ENCODE results near the gene SYT8. TPM values are rescaled to one million over a fixed set of nuclear protein-coding genes. Genes with fewer than 3 reads are reported as not detected.
A peak's percentile ranks its signal among the peaks of the same experiment; 100 is the strongest.

The SYT8 gene
- total and polyA plus RNA-seq, 5 donors from 2014 or later, result not detected

DNA sequence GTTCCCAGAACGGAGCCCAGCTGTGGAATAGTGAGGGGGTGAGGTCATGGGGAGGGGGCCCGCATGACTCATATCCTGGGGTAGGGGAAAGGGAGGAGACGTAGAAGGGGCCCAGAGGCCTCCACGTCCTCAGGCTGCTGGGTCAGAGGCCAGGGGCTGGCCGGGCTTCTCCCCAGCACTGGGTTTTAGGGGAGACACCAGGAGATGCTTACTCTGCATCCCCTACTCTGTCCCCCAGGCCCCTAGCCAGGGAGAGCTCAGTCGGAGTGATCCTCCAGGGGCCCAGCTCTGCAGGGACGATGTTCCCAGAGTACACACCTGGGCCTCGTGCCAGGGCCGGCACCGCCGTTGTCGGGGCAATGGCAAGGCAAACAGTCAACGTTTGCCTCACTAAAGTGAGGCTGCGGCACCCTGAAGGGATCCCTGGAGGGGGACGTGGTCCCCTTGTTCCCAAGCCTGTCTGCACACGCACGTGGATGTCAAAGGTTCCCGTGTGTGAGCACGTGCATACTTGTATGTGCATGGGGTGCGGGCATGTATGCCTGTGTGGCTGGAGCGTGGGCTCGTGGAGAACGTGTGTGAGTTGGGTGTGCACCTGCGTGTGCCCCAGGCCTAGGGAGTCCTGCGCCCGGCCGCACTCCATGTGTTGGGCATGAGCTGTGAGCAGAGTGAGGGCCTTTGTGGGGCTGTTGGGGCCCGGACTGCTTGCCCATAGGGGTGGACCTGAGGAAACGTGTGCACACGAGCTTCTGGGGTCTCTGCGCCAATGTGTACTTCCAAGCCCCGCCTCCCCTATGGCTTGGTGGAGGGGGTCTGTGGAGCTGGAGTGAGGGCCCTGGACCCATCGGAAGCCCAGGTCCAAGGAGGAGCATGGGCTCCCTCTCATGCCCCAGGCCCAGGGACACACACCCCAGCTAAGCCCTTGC lies 42.7 kb downstream of the SYT8 start:
- H3K4me3 Mint-ChIP-seq, result peak overlapping the region in 1 of 4 donors; percentile 54

GRCh38 chr11:1878137-1879031 lies 43.6 kb downstream of the SYT8 start:
- Histone ChIP-seq H3K9me3 (ENCODE audit: control insufficient read depth in 2 of 2, low read length in 2 of 2) (no peaks in the 10 kb centered on the region), H3K4me3 (ENCODE audit: low read depth, low read length) (no peak overlapping the region), H3K27me3 (ENCODE audit: control insufficient read depth, insufficient read depth, low read length) (no peaks in the 10 kb centered on the region), H3K27ac (ENCODE audit: insufficient read depth, low read length, poor library complexity, severe bottlenecking) (no peak overlapping the region), H3K36me3 (ENCODE audit: control insufficient read depth, insufficient read depth, low read length) (peaks cover 14% of the 10 kb centered on the region), H3K4me1 (ENCODE audit: control insufficient read depth, insufficient read depth, low read length, poor library complexity, severe bottlenecking) (peaks cover 36% of the 10 kb centered on the region)
- H3K4me3 Mint-ChIP-seq, result no peak overlapping the region
- no peaks in the 10 kb centered on the region for H3K27me3 Mint-ChIP-seq
- no peak for ATAC-seq (ENCODE audit: low read depth in 2 of 2)
- no peak overlapping the region for H3K27ac Mint-ChIP-seq
- H3K36me3 Mint-ChIP-seq, result no peaks in the 10 kb centered on the region
- H3K4me1 Mint-ChIP-seq, result peaks cover 0 to 42% (median 8%) of the 10 kb centered on the region in 4 donors
- H3K9me3 Mint-ChIP-seq, result no peaks in the 10 kb centered on the region
- no peak for DNase-seq

More for the DNA sequence above, 42.7 kb downstream of the SYT8 start:
- Histone ChIP-seq H3K27ac (ENCODE audit: insufficient read depth, low read length, poor library complexity, severe bottlenecking) (no peak overlapping the region), H3K27me3 (ENCODE audit: control insufficient read depth, insufficient read depth, low read length) (no peaks in the 10 kb centered on the region), H3K9me3 (ENCODE audit: control insufficient read depth in 2 of 2, low read length in 2 of 2) (no peaks in the 10 kb centered on the region), H3K36me3 (ENCODE audit: control insufficient read depth, insufficient read depth, low read length) (peaks cover 5% of the 10 kb centered on the region), H3K4me1 (ENCODE audit: control insufficient read depth, insufficient read depth, low read length, poor library complexity, severe bottlenecking) (peaks cover 39% of the 10 kb centered on the region), H3K4me3 (ENCODE audit: low read depth, low read length) (no peak overlapping the region)
- Mint-ChIP-seq H3K4me1 (peaks cover 0 to 47% (median 8%) of the 10 kb centered on the region in 4 donors), H3K27ac (peak overlapping the region in 2 of 3 donors; percentile 66 to 80), H3K9me3 (no peaks in the 10 kb centered on the region), H3K27me3 (no peaks in the 10 kb centered on the region), H3K36me3 (no peaks in the 10 kb centered on the region)
- ATAC-seq (ENCODE audit: low read depth in 2 of 2) (no peak), DNase-seq (no peak)

DNA sequence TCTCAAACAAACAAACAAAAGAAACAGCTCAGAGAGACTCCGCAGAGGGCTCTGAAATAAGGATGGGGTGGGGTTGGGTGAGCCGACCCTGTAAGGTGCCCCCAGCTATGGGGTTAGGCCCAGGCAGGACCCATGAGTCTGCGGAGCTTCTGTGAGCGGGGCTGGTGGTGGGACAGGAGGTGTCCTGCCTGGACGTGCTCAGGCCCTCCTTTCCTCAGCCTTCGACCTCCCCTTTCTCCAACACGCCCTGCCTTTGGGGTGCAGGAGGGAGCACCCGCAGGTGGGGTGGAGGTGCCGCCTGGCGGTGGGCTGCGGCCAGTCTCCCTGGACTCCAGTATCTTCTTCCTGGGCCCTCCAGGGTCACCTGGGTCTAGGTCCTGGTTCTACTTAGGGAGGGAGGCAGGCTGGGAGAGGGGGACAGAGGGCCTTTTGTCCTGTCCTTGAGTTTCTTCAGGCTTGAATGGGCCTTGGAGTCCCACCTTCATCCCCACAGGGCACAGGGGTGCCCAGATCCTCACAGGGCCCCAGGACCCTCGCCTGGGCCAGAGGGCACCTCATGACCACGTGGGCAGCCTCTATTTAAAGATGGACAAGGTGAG lies 44.7 kb downstream of the SYT8 start:
- Histone ChIP-seq H3K27me3 (ENCODE audit: control insufficient read depth, insufficient read depth, low read length) (no peaks in the 10 kb centered on the region), H3K9me3 (ENCODE audit: control insufficient read depth in 2 of 2, low read length in 2 of 2) (no peaks in the 10 kb centered on the region), H3K4me1 (ENCODE audit: control insufficient read depth, insufficient read depth, low read length, poor library complexity, severe bottlenecking) (peaks cover 33% of the 10 kb centered on the region), H3K36me3 (ENCODE audit: control insufficient read depth, insufficient read depth, low read length) (peaks cover 25% of the 10 kb centered on the region), H3K27ac (ENCODE audit: insufficient read depth, low read length, poor library complexity, severe bottlenecking) (no peak overlapping the region), H3K4me3 (ENCODE audit: low read depth, low read length) (no peak overlapping the region)
- ATAC-seq (ENCODE audit: low read depth in 2 of 2) (no peak), DNase-seq (no peak)
- H3K4me3 Mint-ChIP-seq, result no peak overlapping the region
- H3K27ac Mint-ChIP-seq, result no peak overlapping the region
- no peaks in the 10 kb centered on the region for H3K36me3 Mint-ChIP-seq
- H3K27me3 Mint-ChIP-seq, result no peaks in the 10 kb centered on the region
- peaks cover 0 to 42% (median 8%) of the 10 kb centered on the region in 4 donors for H3K4me1 Mint-ChIP-seq
- H3K9me3 Mint-ChIP-seq, result no peaks in the 10 kb centered on the region

DNA sequence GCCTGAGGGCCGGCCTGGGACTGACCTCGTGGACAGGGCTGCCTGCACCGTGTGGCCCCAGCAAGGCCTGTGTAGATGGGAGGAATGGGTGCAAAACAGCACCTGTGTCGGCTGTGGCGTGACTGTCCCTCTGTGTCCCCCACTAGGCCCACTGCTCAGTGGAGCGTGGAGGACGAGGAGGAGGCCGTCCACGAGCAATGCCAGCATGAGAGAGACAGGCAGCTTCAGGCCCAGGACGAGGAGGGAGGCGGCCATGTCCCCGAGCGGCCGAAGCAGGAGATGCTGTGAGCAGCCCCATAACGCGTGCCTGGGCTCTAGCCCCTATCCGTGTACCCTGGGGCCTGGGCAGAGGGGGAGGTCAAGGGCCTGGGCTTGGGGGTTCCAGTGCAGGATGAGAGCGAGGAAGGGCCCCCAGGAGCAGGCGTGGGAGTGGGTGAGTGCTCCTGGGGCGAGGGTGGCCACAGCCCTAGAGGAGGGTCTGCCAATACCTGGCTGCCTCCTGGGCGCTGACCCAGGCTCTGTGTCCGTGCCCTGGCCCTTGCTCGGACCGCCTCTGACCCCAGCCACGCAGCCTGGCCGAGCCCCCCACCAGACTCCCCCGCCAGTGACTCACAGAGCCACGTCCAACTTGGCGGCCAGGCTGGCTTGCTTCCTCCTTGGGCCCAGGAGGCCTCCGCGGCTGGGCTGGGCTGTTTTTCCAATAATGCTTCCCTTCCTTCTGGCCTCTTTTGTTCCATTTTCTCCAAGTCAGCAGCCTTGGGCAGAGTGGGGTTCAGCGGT lies 45.3 kb downstream of the SYT8 start:
- Histone ChIP-seq H3K36me3 (ENCODE audit: control insufficient read depth, insufficient read depth, low read length) (peaks cover 31% of the 10 kb centered on the region), H3K27me3 (ENCODE audit: control insufficient read depth, insufficient read depth, low read length) (no peaks in the 10 kb centered on the region), H3K4me3 (ENCODE audit: low read depth, low read length) (no peak overlapping the region), H3K9me3 (ENCODE audit: control insufficient read depth in 2 of 2, low read length in 2 of 2) (no peaks in the 10 kb centered on the region), H3K4me1 (ENCODE audit: control insufficient read depth, insufficient read depth, low read length, poor library complexity, severe bottlenecking) (peaks cover 26% of the 10 kb centered on the region), H3K27ac (ENCODE audit: insufficient read depth, low read length, poor library complexity, severe bottlenecking) (no peak overlapping the region)
- Mint-ChIP-seq H3K4me3 (peak overlapping the region in 1 of 4 donors; percentile 43), H3K4me1 (peaks cover 0 to 42% (median 8%) of the 10 kb centered on the region in 4 donors), H3K36me3 (no peaks in the 10 kb centered on the region), H3K9me3 (no peaks in the 10 kb centered on the region), H3K27ac (no peak overlapping the region), H3K27me3 (no peaks in the 10 kb centered on the region)
- ATAC-seq (ENCODE audit: low read depth in 2 of 2) (no peak), DNase-seq (no peak)

- no peak overlapping the region for H3K4me3 ChIP-seq (ENCODE audit: low read depth, low read length)
- Mint-ChIP-seq H3K4me1 (peaks cover 0 to 39% (median 7%) of the 10 kb centered on the region in 4 donors), H3K4me3 (peak overlapping the region in 1 of 4 donors; percentile 43), H3K27me3 (no peaks in the 10 kb centered on the region), H3K9me3 (no peaks in the 10 kb centered on the region), H3K27ac (peak overlapping the region in 1 of 3 donors; percentile 26), H3K36me3 (no peaks in the 10 kb centered on the region)
- ATAC-seq (ENCODE audit: low read depth in 2 of 2) (no peak), DNase-seq (no peak)
- H3K36me3 ChIP-seq (ENCODE audit: control insufficient read depth, insufficient read depth, low read length), result peaks cover 39% of the 10 kb centered on the region
- H3K27me3 ChIP-seq (ENCODE audit: control insufficient read depth, insufficient read depth, low read length), result no peaks in the 10 kb centered on the region
- H3K27ac ChIP-seq (ENCODE audit: insufficient read depth, low read length, poor library complexity, severe bottlenecking), result no peak overlapping the region
- H3K4me1 ChIP-seq (ENCODE audit: control insufficient read depth, insufficient read depth, low read length, poor library complexity, severe bottlenecking), result peaks cover 23% of the 10 kb centered on the region
- no peaks in the 10 kb centered on the region for H3K9me3 ChIP-seq (ENCODE audit: control insufficient read depth in 2 of 2, low read length in 2 of 2)
Observed at GRCh38 chr11:1880746-1881441, 46.1 kb downstream of the SYT8 start.

DNA sequence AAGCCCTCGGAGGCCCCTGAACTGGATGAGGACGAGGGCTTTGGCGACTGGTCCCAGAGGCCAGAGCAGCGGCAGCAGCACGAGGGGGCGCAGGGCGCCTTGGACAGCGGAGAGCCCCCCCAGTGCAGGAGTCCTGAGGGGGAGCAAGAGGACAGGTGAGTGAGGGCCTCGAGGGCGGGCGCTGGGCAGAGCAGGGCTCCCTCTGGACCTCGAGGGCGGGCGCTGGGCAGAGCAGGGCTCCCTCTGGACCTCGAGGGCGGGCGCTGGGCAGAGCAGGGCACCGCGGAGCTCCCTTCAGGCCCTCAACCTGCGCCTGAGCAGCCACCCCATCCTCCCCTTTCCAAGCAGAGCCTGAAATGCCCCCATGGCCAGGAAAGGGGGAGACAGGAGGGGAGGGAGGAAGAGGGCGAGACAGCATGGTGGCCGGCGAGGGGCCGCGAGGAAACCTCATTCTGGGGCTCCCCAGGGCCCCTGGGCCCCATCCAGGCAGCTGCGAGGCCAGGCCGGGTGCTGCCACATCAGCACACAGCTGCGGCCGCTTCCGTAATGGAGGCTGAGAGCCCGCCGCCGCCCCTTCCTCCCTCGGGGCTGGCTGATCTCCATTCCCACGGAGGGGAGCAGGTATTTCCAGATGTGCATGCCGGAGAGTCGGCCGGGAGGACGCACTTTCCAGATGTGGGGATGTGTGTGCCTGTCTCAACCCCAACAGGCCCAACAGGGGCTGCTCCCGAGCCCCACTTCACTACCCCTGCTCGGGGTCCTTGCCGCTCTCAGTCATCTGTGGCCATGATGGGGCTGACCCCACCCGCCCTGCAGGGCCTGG lies 46.9 kb downstream of the SYT8 start:
- Histone ChIP-seq H3K4me1 (ENCODE audit: control insufficient read depth, insufficient read depth, low read length, poor library complexity, severe bottlenecking) (peaks cover 19% of the 10 kb centered on the region), H3K9me3 (ENCODE audit: control insufficient read depth in 2 of 2, low read length in 2 of 2) (no peaks in the 10 kb centered on the region), H3K27me3 (ENCODE audit: control insufficient read depth, insufficient read depth, low read length) (no peaks in the 10 kb centered on the region), H3K36me3 (ENCODE audit: control insufficient read depth, insufficient read depth, low read length) (peaks cover 45% of the 10 kb centered on the region), H3K4me3 (ENCODE audit: low read depth, low read length) (no peak overlapping the region), H3K27ac (ENCODE audit: insufficient read depth, low read length, poor library complexity, severe bottlenecking) (no peak overlapping the region)
- peaks cover 0 to 36% (median 6%) of the 10 kb centered on the region in 4 donors for H3K4me1 Mint-ChIP-seq
- H3K27me3 Mint-ChIP-seq, result no peaks in the 10 kb centered on the region
- no peak overlapping the region for H3K4me3 Mint-ChIP-seq
- no peaks in the 10 kb centered on the region for H3K9me3 Mint-ChIP-seq
- no peak overlapping the region for H3K27ac Mint-ChIP-seq
- ATAC-seq (ENCODE audit: low read depth in 2 of 2) (peak in 1 of 2 donors; percentile 12), DNase-seq (no peak)
- no peaks in the 10 kb centered on the region for H3K36me3 Mint-ChIP-seq
